ENCODE results near the gene CADPS. TPM values are rescaled to one million over a fixed set of nuclear protein-coding genes. Genes with fewer than 3 reads are reported as not detected.

The CADPS gene
- total RNA-seq, 1 donor from 2014 or later = 1.1 TPM

DNA sequence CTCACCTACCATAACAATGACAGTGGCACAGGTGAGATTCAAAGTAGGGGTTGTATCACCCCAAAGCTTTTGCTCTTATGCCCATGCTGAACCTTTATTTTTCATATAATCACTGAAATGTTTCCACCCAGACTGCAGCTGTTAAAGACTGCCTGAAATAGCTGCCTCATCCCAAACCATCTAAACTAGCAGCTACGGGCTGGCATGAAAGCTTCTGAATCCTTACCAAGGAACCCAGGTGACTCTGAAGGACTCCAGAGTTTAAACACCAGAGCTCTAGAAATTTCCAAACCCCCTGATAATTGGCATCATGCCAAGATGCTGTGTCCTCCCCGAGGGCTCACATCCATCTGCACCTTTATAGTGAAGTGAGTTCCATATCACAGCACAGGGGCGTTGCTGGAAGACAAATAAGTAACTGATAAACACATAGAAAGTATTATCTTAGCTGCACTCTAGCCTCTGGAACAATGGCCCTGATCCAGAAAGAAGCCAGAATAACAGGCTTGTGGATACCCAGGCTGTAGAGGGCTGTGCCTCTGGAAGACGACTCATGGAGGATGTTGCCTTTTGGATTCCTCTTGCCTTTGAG lies 238.9 kb downstream of the CADPS start:
- DNase-seq (ENCODE audit: low spot score) = no peak

DNA sequence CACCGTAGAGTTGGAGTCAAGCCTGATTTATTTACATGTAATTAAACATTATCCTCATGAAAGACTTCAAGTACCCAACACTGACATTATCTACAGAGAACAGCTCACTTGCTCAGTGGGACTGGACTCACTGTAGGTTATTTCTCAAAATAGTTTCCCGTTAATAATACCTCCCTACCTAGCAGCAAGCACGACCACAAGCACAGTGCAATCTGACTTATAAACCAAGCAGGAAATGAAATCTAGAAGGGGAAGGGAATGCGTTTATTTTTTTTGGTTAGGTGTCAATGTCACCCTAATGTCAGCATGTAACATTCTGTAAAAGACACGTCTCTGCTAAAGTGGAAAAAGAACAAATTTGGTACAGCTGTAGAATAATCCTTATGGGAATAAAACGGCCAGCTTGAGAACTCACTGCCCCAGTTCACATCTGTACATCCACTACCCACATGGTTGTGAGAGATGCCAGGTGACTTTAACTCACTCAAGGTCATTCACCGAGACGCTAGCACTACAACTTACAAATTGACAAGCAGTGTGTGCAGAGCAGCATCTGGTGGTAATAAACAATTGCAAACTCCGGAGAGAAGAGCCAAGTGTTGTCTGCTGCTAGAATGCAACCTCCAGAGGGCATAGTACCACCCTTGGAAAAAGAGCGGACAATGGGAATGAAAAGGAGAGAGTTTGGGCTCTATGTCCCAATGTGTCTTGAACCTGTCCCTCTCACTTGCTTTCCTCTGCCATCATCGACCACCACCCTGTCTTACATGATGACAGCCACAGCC lies 242.5 kb downstream of the CADPS start:
- no peak for DNase-seq (ENCODE audit: low spot score)

DNA sequence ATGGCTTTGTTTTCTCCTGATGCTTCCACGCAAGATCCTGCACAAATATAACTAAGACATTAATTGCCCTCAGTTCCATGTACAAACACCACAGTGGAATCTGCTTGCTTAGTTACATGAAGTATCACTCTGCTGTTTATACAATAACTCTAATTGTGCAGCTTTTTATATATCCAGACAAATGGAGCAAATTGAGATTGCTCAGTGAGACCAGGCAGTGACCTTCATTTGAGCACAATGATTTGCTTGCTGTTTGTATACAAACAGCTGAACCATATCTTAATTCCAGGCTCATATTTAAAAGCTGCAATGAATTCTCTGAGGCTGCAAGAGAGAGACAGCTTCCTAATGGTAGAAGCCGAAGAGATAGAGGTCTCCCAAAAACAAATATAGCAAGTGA lies 243.7 kb downstream of the CADPS start:
- DNase-seq (ENCODE audit: low spot score) = no peak

DNA sequence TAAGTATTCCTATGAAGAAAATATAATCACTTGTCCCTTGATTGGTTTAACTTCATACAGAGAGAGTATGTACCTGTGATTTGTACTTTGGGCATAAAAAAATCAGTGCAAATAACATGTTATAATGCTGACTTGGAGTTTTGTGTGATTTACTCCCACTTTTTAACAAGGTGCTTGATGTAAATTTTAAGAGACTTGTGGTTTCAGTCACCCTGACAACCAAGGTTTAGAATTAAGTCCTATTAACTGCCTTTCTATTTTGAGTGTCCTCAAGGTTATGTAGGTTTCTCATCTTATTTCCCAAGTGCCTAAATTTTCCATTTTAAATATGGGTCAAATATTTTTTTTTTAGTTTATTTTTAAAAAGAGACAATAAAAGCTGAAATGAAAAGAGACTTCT lies 244.6 kb downstream of the CADPS start:
- no peak for DNase-seq (ENCODE audit: low spot score)

DNA sequence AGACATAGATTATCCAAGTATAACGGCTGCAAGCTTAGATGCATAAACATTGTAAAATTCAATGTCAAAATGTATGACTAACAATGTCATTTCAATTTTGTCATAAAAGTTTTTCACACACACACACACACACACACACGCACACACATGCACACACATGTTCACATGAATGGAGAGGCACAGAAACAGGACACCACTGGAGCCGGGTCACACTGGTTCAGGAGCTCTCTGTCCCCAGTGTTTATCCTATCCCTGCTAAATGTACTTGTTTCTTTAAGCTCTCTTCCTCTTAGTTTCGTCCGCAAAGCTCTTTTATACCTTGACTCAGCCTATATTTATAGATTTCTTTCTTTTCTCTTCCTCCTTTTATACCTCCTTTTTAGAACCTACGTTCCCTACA lies 249.9 kb downstream of the CADPS start:
- DNase-seq (ENCODE audit: low spot score) = no peak

DNA sequence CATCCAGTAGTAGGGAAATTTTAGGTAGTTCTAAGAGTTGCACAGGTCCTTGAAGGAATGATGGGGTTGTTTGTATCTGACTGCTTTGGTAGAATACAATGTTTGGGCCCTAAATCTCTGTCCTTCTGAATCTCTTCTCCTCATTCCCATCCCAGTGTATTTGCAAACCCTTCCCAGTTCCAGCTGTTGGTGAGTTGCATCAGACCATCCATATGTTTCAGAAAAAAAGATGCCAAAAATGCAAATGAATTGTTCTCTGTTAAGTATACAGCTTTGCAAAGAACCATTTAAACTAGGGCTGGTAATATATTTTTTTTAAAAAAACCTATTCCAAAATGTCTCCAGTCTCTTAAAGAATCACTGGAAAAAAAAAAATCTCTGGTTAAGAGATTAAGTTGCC lies 251.0 kb downstream of the CADPS start:
- DNase-seq (ENCODE audit: low spot score) = no peak

DNA sequence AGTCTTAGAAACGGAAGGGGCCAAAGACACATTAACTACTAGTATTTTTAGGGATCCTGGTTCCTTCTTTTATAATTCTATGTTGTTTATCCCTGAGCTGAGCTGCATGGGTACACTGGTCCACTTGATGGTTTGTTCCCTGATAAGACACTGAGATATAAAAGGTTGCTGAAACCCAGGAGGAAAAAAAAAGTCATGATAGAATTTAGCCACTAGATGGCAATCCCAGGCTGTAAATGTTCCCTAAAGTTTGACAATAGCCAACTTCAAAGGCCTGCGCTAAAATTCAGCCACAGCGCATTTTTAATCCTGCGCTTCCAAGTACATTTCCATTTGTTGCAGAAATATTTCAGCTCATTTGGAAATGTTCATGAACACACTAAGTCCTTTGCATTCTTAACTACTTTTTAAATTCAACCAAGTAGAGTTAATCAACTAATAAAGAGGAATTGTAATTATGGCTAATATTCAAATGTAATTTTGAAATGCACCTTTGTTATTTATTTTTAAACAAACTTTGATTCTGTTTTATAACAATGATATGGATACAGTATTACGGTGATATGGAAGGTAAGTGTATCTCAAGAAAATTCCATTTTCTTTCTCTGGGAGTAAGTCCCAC lies 252.6 kb downstream of the CADPS start:
- no peak for DNase-seq (ENCODE audit: low spot score)

DNA sequence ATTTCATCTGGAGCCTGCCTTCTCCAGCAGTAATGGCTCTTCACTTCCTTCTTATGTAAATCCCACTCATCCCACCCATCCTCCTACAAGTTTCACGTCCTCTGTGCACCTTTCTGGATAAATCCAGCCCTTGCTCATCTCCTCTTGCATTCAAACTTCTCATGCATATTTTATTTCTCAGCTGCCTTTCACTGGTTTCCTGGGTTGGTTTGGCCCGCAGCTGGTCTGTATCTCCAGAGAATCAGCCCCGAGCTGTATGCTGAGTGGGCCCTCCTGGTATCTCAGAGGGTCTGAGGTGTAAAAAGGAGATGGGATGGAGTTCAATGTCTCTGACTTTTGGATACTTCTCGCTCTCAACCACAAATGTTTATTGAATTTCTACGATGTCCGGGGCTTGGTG lies 253.3 kb downstream of the CADPS start:
- no peak for DNase-seq (ENCODE audit: low spot score)

DNA sequence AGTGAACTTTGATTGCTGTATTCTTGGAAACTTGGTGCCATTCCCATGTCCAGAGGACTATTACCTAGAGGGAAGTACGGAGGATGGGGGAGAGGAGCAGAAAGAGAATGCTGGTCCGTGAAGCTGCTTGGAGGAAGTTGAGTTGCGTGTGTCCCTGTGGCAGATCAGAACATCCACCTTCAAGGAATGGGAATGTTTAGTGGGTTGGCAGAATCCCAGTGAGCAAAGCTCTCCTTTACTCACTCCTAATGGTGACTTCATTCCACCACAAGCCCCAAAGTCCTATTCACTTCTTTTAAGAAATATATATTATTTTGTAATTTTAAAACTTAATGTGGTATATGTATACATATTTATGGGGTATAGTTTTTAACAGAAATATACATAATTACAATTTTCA lies 254.0 kb downstream of the CADPS start:
- no peak for DNase-seq (ENCODE audit: low spot score)

DNA sequence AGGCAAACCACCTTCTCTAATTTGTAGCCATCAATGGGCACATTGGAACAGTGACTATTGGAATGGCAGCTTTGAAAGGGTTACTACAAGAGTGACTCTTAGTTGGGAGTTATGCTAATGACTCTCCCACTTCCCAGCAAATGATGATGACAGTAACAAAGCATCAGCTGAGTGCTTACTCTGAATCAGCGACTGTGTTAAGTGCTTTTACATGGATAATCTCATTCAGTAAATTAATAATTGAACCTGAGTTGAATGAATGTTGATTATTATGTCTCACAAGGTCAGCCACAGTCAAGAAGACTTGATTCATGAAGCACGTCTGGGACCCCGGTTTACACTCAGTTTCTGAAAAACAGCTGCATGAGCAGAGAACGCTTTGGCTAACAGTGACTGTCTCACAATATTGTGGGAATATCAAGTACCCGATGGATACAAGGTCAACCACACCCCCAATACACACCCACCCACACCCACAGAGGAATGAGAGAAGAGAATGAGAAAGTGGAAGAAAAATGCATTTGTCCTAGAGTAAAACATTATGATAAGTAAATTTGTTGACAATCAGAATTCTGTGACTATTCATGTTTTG lies 259.9 kb downstream of the CADPS start:
- no peak for DNase-seq (ENCODE audit: low spot score)

DNA sequence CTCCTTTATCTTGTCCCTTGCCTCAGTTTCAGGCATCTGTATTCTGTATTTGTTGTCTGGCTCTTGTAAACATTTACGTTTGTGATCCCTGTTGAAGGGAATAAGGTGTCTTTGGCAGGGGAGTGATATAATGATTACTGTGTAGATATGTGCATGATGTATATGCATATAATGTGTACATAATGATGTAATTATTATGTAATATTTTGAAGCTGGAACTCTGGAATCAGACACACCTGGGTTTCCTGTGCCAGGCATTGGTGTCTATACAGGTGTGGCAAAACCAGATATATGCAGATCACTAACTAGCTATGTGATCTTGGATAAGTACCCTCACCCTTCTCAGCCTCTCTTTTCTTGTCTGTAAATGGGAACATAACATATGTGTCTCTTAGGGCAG lies 260.7 kb downstream of the CADPS start:
- no peak for DNase-seq (ENCODE audit: low spot score)

DNA sequence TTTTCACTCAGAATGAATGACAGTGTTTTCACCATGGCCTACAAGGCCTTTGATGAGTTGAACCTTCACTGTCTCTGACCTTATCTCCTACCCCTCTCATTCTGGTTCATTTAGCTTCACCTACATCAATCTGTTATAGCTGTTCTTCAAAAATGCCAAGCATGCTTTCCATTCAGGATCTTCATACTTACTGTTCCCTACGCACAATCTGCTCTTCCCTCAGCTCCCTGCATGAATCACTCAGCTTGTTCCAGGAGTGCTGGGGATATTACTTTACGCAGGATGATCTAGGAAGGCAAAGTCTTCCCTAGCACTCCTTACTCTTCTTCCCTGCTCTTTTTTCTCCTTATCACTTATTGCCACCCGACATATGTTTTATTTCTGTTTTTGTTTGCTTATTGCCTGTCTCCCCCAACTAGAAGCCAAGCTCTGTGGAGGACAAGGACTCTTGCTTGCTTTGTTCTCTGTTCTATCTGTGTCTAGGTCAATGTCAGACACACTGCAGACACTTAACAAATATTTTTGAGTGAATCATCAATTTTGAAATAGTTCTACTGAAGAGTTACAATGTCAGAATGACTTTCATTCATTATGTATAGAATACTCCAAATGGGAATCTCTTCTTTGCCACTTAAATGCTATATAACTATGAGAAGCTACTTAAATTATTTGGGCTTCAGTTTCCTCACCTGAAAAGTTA lies 263.5 kb downstream of the CADPS start:
- no peak for DNase-seq (ENCODE audit: low spot score)

DNA sequence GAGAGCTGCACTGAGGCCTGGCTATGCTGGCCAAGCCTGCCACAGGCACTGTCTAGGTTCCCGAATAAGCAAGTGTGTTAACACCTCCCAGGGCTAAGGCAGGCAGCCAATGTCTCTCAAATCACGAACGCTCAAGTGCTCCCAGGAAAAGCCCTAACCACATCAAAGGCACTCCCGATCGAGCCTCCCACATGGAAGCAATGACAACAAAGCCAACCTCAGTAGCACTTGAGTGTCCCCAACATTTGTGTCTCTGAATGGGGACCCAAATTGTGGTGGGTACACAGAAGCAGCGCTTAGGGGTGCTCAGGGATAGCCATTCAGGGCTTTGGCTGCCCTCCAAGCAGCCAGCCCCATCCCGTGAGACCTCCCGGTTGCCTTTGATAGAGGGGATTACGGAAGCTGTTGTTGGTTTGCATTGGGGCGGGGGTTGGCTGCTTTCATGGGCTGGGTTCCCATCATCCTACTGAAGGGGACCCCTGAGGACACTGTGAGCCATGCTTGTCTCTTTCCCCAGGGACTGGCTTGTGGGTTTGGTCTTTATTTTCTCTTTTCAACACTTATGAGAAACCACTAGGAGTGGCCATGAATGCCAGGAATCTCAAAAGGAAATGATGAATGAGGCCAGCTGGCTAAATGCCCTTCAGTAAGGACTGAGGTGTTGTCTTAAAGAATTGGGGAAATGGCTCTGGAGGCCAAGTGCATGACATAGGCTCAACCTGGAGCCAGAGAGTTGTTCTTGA lies 267.8 kb downstream of the CADPS start:
- DNase-seq (ENCODE audit: low spot score) = no peak

DNA sequence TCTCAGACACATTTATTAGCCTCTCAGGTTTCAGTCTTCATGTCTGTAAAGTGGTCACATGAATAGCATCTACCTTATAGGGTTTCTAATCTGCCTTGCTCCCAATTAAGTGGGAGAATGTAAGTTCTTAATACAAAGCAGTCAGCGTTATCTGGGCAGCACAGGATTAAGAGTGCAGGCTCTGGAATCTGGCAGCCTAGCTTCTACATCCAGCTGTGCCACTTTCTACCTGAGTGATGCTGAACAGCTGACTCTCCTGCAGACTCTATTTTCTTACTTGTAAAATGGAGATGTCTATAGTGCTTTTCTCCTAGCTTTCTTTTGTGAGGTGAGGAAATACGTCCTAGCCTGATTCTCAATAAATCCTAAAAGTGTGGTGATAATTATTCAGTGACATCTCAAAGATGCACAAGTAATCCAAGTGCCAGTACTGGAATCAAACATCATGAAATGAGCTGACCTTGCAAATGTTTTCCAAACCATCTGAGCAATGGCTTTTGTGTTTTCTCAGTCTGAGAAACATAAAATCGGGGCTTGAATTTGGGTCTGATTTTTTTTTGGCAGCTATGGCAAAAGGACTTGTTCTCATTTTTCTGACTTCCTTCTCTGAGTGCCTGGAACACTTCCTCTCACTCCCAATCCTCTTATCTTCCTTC lies 269.7 kb downstream of the CADPS start:
- DNase-seq (ENCODE audit: low spot score) = no peak

DNA sequence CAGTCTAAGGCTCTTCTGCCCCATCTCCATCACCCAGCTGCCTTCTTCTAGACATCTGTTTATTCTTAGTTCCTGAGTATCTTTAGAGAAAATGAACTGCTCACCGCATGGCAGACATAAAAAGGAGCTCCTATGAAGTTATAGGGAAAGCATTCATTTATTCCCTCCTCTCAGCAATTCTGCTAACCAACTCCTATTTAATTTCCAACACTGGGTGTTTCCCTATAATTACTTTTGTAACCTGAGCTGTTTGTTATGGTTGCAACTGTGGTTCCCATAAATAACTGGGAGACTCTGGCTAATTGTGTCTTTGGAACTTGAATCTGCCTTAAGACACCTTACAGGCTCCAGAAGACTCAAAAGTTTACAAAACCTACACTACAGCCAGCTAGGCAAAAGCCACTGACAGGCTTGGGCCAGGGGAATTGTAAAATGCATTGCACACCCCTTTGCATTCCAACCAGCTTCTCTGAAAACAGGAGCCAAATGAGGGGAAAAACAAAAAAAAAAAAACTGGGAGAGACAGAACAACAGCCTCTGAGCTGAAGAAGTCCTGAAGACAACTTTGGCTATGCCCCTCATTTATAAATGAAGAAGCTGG lies 270.4 kb downstream of the CADPS start:
- DNase-seq (ENCODE audit: low spot score) = no peak

DNA sequence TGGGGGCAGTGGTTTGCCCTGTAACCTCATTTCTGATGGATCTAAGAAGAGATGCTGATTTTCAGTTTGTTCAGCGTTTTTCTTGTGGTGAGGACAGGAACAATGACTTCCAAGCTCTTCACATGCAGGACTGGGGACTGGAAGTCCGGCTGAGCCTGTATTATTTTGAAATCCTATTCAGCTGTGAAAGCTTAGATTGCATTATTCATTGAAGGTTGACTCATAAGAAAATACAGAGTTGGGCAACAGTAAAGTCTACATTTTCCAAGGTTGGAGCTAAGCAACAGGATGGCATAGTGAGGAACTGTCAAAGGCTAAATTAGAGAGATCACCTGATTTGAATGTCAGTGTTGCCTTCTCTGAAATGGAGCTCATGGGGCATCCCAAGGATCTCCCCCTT lies 270.9 kb downstream of the CADPS start:
- no peak for DNase-seq (ENCODE audit: low spot score)

DNA sequence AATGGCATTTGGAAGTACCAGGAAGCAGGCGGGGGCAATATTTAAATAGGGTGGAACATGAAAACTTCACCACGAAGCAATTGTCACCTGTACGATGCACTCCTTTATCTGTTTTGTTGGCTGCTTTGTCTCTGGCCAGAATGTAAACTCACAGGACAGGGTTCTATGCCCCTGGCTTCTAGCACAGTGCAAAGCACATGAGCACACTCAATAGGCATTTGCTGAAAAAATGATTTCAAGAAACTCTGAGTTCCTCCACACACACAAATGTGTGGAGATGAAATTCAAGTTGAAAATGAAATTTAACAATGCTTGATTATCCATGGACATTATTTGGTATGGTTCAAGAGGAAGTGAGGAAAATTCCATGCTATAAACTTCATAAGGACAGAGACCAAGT lies 272.2 kb downstream of the CADPS start:
- no peak for DNase-seq (ENCODE audit: low spot score)

DNA sequence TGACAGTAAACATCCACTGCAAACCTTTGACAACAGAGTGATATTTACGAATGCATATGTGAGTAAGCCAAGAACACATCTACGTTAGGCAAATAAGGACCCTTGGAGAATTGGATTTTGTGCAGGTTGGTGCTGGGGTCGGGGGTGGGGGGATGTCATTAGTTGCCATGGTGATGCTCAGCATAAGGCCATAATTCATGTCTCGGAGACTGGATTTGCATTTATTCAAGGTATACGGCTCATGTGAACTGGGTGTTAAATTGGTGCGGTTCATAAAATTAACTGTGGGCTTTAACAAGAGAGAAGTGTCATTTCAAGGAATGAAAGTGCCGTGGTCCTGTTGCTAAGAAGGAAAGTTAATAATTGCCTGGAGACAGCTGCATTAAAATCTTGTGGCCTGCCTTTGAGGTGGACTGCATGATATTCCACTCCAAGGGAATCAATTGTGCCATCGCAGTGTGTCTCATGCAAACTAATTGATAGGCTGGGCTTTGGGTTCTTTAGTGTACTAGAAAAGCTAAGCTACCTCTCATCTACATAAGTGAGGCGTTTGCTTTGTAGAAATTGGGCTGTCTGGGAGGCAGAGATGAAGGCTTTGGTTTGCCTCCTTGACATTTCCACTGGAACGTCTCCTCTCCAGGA lies 273.0 kb downstream of the CADPS start:
- DNase-seq (ENCODE audit: low spot score) = no peak

DNA sequence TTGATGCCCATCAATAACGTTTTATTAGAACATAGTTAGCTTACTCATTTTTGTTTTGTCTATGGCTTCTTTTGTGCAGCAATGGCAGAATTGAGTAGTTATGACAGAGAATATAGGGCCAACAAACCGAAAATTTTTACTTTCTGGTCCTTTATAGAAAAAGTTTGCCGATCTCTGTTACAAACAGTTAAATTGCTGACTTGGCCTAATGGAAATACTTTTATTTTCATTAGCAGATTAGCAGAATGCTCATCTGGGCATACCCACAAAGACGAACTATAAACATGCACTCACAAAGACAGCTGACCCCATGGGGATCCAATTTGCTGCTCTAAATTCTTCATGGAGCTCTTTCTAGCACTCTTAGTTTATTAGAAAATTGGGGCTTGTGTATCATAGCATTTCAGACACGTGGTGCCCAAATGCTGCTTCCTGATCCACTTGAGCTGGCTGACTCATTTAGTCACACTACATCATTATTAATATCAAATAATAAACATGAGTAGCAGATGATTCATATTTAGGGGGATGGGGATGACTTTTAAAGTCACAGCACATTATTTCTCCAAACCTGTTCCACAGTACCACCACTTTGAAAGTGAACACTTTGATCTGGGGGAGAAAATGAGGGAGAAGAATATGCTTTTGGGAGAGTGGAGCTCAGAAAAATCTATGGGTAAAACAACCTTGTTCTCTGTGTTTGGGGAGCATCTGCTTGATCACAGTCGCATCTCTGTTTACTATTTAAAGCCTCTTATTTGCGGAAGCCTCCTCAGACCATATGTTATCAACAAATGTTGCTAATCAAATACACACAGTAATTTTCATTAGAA lies 273.8 kb downstream of the CADPS start:
- DNase-seq (ENCODE audit: low spot score) = no peak
